ENCODE measurements around the gene PLD3.

The PLD3 gene

GRCh38 chr19:40390084-40390742 lies 41.7 kb downstream of the PLD3 start, which contains the start of gene HIPK4:
HIPK4 (minus strand) TSS chr19:40390181; CDS start chr19:40389902, 279 bp downstream.
- no peak for TF ChIP-seq JUND (IDR thresholded peaks at IDR 0.05; ENCODE audit: low read depth)
- in situ Hi-C loops (cut with HindIII; ENCODE audit: low pct_unique_long_range_greater_than_20kb, low sequenced_read_pairs): no loop called here
- DNase-seq (ENCODE audit: low read depth in 1 of 2, low spot score in 1 of 2): no peak

GRCh38 chr19:40392123-40392522 lies 43.6 kb downstream of the PLD3 start:
- DNase-seq (ENCODE audit: low read depth in 1 of 2, low spot score in 1 of 2): no peak
- no peak for TF ChIP-seq JUND (IDR thresholded peaks at IDR 0.05; ENCODE audit: low read depth)
- in situ Hi-C loops (cut with HindIII; ENCODE audit: low pct_unique_long_range_greater_than_20kb, low sequenced_read_pairs): no loop called here

- in situ Hi-C loops (cut with HindIII; ENCODE audit: low pct_unique_long_range_greater_than_20kb, low sequenced_read_pairs): no loop called here
- no peak for TF ChIP-seq JUND (IDR thresholded peaks at IDR 0.05; ENCODE audit: low read depth)
- DNase-seq (ENCODE audit: low read depth in 1 of 2, low spot score in 1 of 2): peak; percentile 60 to 87
Observed at GRCh38 chr19:40392894-40393517, 44.5 kb downstream of the PLD3 start.

- TF ChIP-seq JUND (IDR thresholded peaks at IDR 0.05; ENCODE audit: low read depth): no peak
- in situ Hi-C loops (cut with HindIII; ENCODE audit: low pct_unique_long_range_greater_than_20kb, low sequenced_read_pairs): no loop called here
- DNase-seq (ENCODE audit: low read depth in 1 of 2, low spot score in 1 of 2): no peak
Observed at GRCh38 chr19:40393894-40394815, 45.7 kb downstream of the PLD3 start.

GRCh38 chr19:40394816-40395210 lies 46.3 kb downstream of the PLD3 start:
- in situ Hi-C loops (cut with HindIII; ENCODE audit: low pct_unique_long_range_greater_than_20kb, low sequenced_read_pairs): no loop called here
- no peak for TF ChIP-seq JUND (IDR thresholded peaks at IDR 0.05; ENCODE audit: low read depth)
- no peak for DNase-seq (ENCODE audit: low read depth in 1 of 2, low spot score in 1 of 2)

- in situ Hi-C loops (cut with HindIII; ENCODE audit: low pct_unique_long_range_greater_than_20kb, low sequenced_read_pairs): no loop called here
- TF ChIP-seq JUND (IDR thresholded peaks at IDR 0.05; ENCODE audit: low read depth): no peak
- DNase-seq (ENCODE audit: low read depth in 1 of 2, low spot score in 1 of 2): no peak
Observed at GRCh38 chr19:40395956-40396355, 47.5 kb downstream of the PLD3 start.

GRCh38 chr19:40396886-40397567 lies 48.5 kb downstream of the PLD3 start:
- DNase-seq (ENCODE audit: low read depth in 1 of 2, low spot score in 1 of 2): no peak
- in situ Hi-C loops (cut with HindIII; ENCODE audit: low pct_unique_long_range_greater_than_20kb, low sequenced_read_pairs): no loop called here
- no peak for TF ChIP-seq JUND (IDR thresholded peaks at IDR 0.05; ENCODE audit: low read depth)

GRCh38 chr19:40397568-40397906 lies 49.0 kb downstream of the PLD3 start:
- in situ Hi-C loops (cut with HindIII; ENCODE audit: low pct_unique_long_range_greater_than_20kb, low sequenced_read_pairs): no loop called here
- no peak for TF ChIP-seq JUND (IDR thresholded peaks at IDR 0.05; ENCODE audit: low read depth)
- DNase-seq (ENCODE audit: low read depth in 1 of 2, low spot score in 1 of 2): no peak

GRCh38 chr19:40398417-40399131 lies 50.1 kb downstream of the PLD3 start:
- in situ Hi-C loops (cut with HindIII; ENCODE audit: low pct_unique_long_range_greater_than_20kb, low sequenced_read_pairs): no loop called here
- no peak for TF ChIP-seq JUND (IDR thresholded peaks at IDR 0.05; ENCODE audit: low read depth)
- no peak for DNase-seq (ENCODE audit: low read depth in 1 of 2, low spot score in 1 of 2)

- DNase-seq (ENCODE audit: low read depth in 1 of 2, low spot score in 1 of 2): no peak
- in situ Hi-C loops (cut with HindIII; ENCODE audit: low pct_unique_long_range_greater_than_20kb, low sequenced_read_pairs): no loop called here
- no peak for TF ChIP-seq JUND (IDR thresholded peaks at IDR 0.05; ENCODE audit: low read depth)
Observed at GRCh38 chr19:40400559-40400958, 52.1 kb downstream of the PLD3 start.

GRCh38 chr19:40403262-40403984 lies 54.9 kb downstream of the PLD3 start:
- in situ Hi-C loops (cut with HindIII; ENCODE audit: low pct_unique_long_range_greater_than_20kb, low sequenced_read_pairs): no loop called here
- no peak for TF ChIP-seq JUND (IDR thresholded peaks at IDR 0.05; ENCODE audit: low read depth)
- peak; percentile 82 to 92 for DNase-seq (ENCODE audit: low read depth in 1 of 2, low spot score in 1 of 2)

All from T47D (cell line).